Measurements from ENCODE around the gene RRAS.

- TF ChIP-seq CTCF (IDR thresholded peaks at IDR 0.05) (no peak), POLR2A (IDR thresholded peaks at IDR 0.05) (no peak), EP300 (IDR thresholded peaks at IDR 0.05) (no peak)
Observed at GRCh38 chr19:49685845-49686332, 45.9 kb upstream of the RRAS start.

All from ovary (tissue), 3 donors.